Glutamatergic neuron (in vitro differentiated cells): ENCODE results near the gene IKBKE. TPM values are rescaled to one million over a fixed set of nuclear protein-coding genes. Genes with fewer than 3 reads are reported as not detected.
A peak's percentile ranks its signal among the peaks of the same experiment; 100 is the strongest.

Source experiments
- DNase-seq: peaks from one replicate; pipeline ENCODE4 v3.0.0; 2022
- H3K27ac Mint-ChIP-seq: one replicate; pipeline ENCODE4 v1.8.0; 2020; ENCODE audit warnings: mild to moderate bottlenecking, mixed read lengths, inconsistent platforms; ENCODE audit not compliant: unreplicated experiment
- H3K27me3 Mint-ChIP-seq: one replicate; pipeline ENCODE4 v1.8.0; 2020; ENCODE audit warnings: mild to moderate bottlenecking, moderate library complexity, mixed read lengths, inconsistent platforms; ENCODE audit not compliant: unreplicated experiment
- H3K36me3 Mint-ChIP-seq: one replicate; pipeline ENCODE4 v1.8.0; 2020; ENCODE audit warnings: mild to moderate bottlenecking, mixed read lengths, inconsistent platforms; ENCODE audit not compliant: unreplicated experiment
- H3K4me1 Mint-ChIP-seq: one replicate; pipeline ENCODE4 v1.8.0; 2020; ENCODE audit warnings: mild to moderate bottlenecking, low read depth, mixed read lengths, inconsistent platforms; ENCODE audit not compliant: unreplicated experiment
- H3K4me3 Mint-ChIP-seq: one replicate; pipeline ENCODE4 v1.8.0; 2020; ENCODE audit warnings: mild to moderate bottlenecking, mixed read lengths, inconsistent platforms; ENCODE audit not compliant: unreplicated experiment
- H3K9me3 Mint-ChIP-seq: one replicate; pipeline ENCODE4 v1.8.0; 2020; ENCODE audit warnings: mild to moderate bottlenecking, moderate library complexity, mixed read lengths, inconsistent platforms; ENCODE audit not compliant: unreplicated experiment
- CTCF ChIP-seq: fragments of 200-600 bp; sonication (generic); IDR thresholded peaks from one replicate; pipeline ENCODE4 v1.5.0; 2021; ENCODE audit not compliant: partially characterized antibody, unreplicated experiment
- total RNA-seq: library from RNA; stranded (reverse); fragmentation: NEBNext Ultra II Directional; extraction: Animal tissue kit (Norgen Biotek cat#: 25700); gene quantifications from one replicate; pipeline ENCODE4 v1.2.1, GENCODE V29; 2021; ENCODE audit not compliant: unreplicated experiment

IKBKE gene
- total RNA-seq, 1 donor from 2014 or later: 0.20 TPM

GRCh38 chr1:206502403-206502802, 32.1 kb downstream of the IKBKE start:
- H3K4me1 Mint-ChIP-seq: peaks cover 4% of the 10 kb centered on the region
- peaks cover 8% of the 10 kb centered on the region for H3K27me3 Mint-ChIP-seq
- H3K4me3 Mint-ChIP-seq: no peak overlapping the region
- DNase-seq: no peak
- peaks cover 3% of the 10 kb centered on the region for H3K9me3 Mint-ChIP-seq
- no peaks in the 10 kb centered on the region for H3K36me3 Mint-ChIP-seq
- TF ChIP-seq CTCF: no peak
- no peak overlapping the region for H3K27ac Mint-ChIP-seq

- H3K4me1 Mint-ChIP-seq: peaks cover 4% of the 10 kb centered on the region
- peaks cover 8% of the 10 kb centered on the region for H3K27me3 Mint-ChIP-seq
- peaks cover 3% of the 10 kb centered on the region for H3K9me3 Mint-ChIP-seq
- H3K27ac Mint-ChIP-seq: no peak overlapping the region
- no peak for DNase-seq
- no peak overlapping the region for H3K4me3 Mint-ChIP-seq
- no peak for TF ChIP-seq CTCF
- no peaks in the 10 kb centered on the region for H3K36me3 Mint-ChIP-seq
These were observed 32.5 kb downstream of the IKBKE start for GRCh38 chr1:206502812-206503211.

GRCh38 chr1:206503591-206504362, 33.5 kb downstream of the IKBKE start:
- Mint-ChIP-seq H3K27me3 (peaks cover 15% of the 10 kb centered on the region), H3K4me1 (peaks cover 9% of the 10 kb centered on the region), H3K36me3 (no peaks in the 10 kb centered on the region), H3K27ac (no peak overlapping the region), H3K9me3 (peaks cover 3% of the 10 kb centered on the region), H3K4me3 (no peak overlapping the region)
- TF ChIP-seq CTCF: no peak
- no peak for DNase-seq

- Mint-ChIP-seq H3K36me3 (no peaks in the 10 kb centered on the region), H3K9me3 (peaks cover 5% of the 10 kb centered on the region), H3K27me3 (peaks cover 18% of the 10 kb centered on the region), H3K27ac (no peak overlapping the region), H3K4me1 (peaks cover 14% of the 10 kb centered on the region), H3K4me3 (no peak overlapping the region)
- no peak for DNase-seq
- no peak for TF ChIP-seq CTCF
These were observed 34.1 kb downstream of the IKBKE start for GRCh38 chr1:206504363-206504713.

GRCh38 chr1:206505702-206506355, 35.6 kb downstream of the IKBKE start:
- Mint-ChIP-seq H3K27me3 (peaks cover 25% of the 10 kb centered on the region), H3K4me1 (peaks cover 23% of the 10 kb centered on the region), H3K36me3 (no peaks in the 10 kb centered on the region), H3K27ac (no peak overlapping the region), H3K4me3 (no peak overlapping the region), H3K9me3 (peaks cover 5% of the 10 kb centered on the region)
- no peak for DNase-seq
- TF ChIP-seq CTCF: peak; percentile 48
